Lower leg skin (tissue), 3 donors: ENCODE measurements around the gene MPZL2.

ENCODE experiments used
- CTCF ChIP-seq, 3 donors: fragments of 450-650 bp; IDR thresholded peaks; one replicate each; pipeline ENCODE4 v1.5.1; 2016; ENCODE audit warnings: antibody characterized with exemption in 3 of 3, mild to moderate bottlenecking in 3 of 3, moderate library complexity in 2 of 3
- POLR2A ChIP-seq, 2 donors: fragments of 450-650 bp; IDR thresholded peaks; one replicate each; pipeline ENCODE4 v1.6.1; 2016 to 2017; ENCODE audit warnings: antibody characterized with exemption in 2 of 2, mild to moderate bottlenecking in 1 of 2, moderate library complexity in 1 of 2

GRCh38 chr11:118301600-118302195, 37.6 kb upstream of the MPZL2 start:
- TF ChIP-seq CTCF (IDR thresholded peaks at IDR 0.05): no peak
- no peak for TF ChIP-seq POLR2A (IDR thresholded peaks at IDR 0.05)
